HG03045 (cell line): ENCODE results near the gene PIBF1.
"Not testable (repeated sequence)": the region's sequence is repeated elsewhere in the genome, so short reads cannot be mapped to it uniquely, and the experiment has no call there.

ENCODE experiments used
- ATAC-seq: cut with Tn5 transposase; IDR thresholded peaks from one replicate; pipeline ENCODE4 v1.9.1; 2021; ENCODE audit warnings: mild to moderate bottlenecking, moderate library complexity; ENCODE audit not compliant: unreplicated experiment

Gene PIBF1

DNA sequence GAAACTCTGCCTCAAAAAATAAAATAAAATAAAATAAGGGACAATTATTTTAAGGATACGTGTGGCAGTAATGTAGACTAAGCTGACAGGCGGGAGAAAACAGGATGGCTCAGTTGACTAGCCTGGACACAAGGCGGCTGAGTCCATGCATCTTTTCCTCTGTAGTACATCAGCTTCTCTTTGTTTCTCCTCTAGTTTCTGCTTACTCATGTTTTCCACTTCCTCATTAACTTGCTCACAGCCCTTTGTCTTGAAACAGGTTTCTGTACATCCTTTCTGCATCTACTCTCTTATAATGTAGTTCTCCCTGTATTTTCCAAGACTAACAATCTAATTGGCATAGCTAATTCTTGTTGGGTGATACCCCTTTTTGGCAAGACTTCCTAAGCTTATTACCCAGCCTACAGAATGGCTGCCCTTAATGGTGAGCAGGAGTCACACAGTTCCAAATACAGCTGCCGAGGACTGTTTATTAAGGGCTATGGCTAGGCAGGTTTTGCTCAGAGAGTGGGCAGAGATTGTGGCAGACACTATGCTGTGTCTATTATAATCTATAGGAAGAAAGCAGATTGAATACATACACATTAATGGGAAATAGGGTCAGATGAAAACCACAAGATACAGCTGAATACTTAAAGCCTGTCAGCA lies 218.2 kb downstream of the PIBF1 start:
- peak; percentile 74 for ATAC-seq

DNA sequence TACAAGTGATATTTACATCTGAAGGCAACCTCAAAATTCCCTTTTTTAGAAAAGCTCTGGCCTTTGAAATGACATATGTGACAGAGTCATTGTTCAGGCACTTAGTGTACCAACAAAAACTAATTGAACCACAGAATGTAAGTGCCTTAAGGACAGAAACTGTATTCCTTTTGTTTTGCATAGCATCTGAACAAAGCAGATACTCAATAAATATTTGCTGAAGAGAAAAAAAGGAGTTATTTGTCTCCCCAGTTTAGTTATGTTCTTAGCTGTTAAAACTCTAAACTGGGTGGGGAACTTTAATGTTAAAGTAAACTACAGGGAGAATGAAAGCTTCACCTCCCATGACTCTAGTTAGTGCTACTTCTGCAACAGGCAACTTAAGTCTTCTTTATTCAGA lies 220.0 kb downstream of the PIBF1 start:
- ATAC-seq = no peak

DNA sequence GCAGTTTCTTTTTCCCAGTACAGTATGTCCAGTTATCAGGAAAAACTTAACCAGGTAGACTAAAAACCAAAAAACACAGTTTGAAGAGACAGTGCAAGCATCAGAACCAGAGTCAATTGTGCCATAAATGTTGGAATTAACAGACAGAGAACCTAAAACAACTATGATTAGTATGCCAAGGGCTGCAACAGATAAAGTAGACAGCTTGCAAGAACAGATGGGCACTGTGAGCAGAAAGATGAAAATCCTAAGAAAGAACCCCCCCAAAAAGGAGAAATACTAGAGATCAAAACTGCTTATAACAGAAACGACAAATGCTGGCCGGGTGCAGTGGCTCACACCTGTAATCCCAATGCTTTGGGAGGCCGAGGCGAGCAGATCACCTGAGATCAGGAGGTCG lies 229.8 kb downstream of the PIBF1 start:
- no peak for ATAC-seq

DNA sequence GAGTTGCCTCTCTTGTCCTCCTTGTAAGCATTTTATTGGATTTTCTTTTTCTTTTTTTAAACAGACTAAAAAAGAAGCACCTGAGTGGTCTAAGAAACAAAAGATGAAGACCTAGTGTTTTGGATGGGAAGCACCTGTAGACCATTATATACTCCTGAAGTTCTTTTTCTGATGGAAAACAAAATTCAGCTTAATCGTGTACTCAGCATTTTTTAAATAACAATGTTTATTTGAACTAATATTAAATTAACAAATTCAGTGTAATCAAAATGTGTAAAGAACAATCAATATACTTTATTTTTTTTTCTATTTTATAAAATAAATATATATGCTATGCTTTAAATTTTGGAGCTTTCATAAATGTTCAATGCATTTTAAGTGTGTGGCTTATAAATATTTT lies 233.9 kb downstream of the PIBF1 start:
- ATAC-seq = no peak

- no peak for ATAC-seq
These were observed 236.4 kb downstream of the PIBF1 start for GRCh38 chr13:73018336-73018735.

GRCh38 chr13:73025217-73026012 lies 243.5 kb downstream of the PIBF1 start:
- ATAC-seq = no peak

GRCh38 chr13:73034901-73035300 lies 253.0 kb downstream of the PIBF1 start:
- no peak for ATAC-seq

GRCh38 chr13:73035660-73036059 lies 253.7 kb downstream of the PIBF1 start:
- no peak for ATAC-seq

DNA sequence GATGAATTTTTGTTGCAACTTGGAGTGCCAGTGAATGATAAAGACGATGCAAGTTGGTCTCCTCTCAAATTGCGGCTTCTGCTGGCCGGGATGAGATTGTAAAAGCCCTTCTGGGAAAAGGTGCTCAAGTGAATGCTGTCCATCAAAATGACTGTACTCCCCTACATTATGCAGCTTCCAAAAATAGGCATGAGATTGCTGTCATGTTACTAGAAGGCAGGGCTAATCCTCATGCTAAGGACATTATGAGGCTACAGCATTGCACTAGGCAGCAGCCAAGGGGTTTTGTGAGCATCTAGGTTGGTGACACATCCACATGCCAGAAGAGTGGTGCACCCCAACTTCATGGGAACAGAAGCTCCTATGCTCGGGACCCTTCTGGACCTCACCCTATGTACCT lies 254.6 kb downstream of the PIBF1 start:
- no peak for ATAC-seq

- no peak for ATAC-seq
These were observed 256.1 kb downstream of the PIBF1 start for GRCh38 chr13:73038064-73038463.

GRCh38 chr13:73039201-73040108 lies 257.5 kb downstream of the PIBF1 start:
- no peak for ATAC-seq

DNA sequence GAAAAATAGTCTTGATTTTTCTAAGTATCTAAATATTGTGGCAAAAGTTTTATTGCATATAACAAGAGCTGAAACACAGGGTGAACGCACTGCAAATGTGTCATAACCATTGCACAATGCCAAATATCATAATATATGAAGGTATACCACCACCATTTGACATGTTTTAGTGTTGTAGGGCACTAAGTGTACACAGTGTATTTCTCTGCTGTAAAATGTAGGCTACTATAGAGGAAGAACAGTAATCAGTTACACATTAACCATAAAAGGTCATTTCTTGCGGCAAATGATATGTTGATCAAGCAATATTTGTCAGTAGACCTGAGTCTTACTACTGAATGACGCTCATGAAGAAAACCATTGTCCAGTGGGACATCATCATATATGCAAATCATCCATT lies 258.6 kb downstream of the PIBF1 start:
- ATAC-seq = no peak

DNA sequence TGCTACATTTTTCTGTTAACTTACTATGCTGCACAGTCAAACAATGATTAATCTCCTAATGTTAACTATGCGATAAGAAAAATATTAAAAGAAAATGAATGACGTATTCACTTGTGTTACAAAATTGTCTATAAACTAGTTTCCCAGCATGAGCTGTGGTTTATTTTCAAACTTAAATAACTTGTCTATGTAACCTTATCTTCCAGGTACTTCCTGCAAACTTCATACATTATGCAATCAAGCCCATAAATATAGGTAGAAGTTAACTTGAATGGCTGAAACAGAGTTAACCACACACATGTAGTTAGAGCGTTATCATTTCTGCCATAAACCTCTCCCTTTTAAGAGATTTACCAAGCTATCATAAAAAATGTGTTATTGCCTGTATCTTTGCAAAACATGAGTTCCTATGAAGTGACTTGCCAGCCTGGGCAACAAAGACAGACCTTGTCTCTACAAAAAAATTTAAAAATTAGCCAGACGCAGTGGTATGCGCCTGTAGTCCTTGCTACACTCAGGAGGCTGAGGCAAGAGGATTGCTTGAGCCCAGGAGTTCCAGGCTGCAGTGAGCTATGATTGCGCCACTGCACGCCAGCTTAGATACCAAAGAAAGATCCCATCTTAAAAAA lies 259.1 kb downstream of the PIBF1 start:
- no peak for ATAC-seq

DNA sequence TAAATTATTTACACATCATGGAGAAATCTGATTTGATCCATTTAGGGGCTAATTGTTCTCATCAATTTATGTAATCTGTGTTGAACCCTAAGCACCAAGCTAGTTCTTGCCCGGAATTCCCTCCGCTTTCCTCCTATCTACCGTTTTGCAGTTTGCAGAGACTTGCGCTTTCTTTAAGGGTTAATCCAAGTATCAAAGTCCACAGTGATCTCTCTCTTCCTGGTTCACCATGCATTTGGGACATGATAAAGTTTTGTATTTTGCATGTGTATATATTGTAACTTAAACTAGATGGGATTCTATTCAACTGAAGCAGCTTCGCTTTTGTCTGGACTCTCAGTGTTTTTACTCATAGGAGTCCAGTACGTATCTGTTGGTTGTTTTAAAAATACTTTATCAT lies 263.1 kb downstream of the PIBF1 start:
- no peak for ATAC-seq

GRCh38 chr13:73048615-73049014 lies 266.7 kb downstream of the PIBF1 start:
- not testable (repeated sequence) for ATAC-seq

DNA sequence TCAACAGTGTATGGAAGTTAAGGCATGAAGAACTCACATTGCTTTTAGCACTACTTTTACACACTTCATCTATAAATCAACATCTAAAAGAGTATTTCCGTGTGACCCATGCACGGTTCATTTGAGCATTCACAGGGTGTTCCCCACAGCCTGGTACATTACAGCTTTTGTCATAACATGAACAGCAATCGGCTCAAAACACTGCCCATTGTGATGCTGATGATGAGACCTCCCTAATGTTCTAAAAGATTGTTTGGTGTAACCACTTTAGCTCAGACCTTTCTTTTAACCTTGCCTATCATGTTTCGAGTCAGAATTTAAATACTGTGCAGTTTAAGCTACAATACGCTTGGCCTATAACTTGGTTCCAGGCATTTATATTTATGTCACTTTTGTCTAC lies 272.8 kb downstream of the PIBF1 start:
- no peak for ATAC-seq

DNA sequence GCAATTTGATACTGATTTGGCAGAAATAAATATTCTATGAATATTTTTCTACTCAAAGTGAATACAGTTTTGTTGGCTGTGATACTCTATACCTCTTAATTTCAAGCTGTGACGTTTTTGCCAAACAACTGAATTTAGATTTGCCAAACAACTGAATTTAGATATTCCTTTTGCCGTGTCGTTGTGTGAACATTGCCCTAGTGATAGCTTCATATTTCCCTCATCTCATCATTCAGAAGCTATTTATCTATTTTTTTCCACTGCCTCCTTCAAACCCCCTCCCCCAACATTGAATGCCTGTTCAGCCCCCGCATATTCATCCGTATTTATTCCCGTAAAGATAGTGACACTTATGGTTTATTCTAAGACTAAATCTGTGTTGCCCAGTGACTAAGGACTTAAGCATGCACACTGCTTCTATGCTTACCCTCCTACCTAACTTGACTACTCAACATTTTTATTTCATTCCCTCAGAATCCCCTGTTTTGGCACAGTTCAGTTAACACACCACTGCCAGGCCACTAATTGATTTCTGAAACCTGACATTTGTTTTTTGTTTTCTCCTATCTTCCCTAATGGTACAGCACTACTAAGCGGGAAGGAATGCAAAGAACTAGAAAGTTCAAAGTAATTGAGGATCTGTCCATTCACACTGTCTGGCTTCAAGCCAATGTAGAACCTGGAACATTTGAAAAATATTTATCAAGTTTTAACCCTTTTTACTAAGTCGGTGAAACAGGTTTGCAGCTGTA lies 274.1 kb downstream of the PIBF1 start:
- ATAC-seq = no peak

- ATAC-seq = no peak
These were observed 274.6 kb downstream of the PIBF1 start for GRCh38 chr13:73056565-73056962.

DNA sequence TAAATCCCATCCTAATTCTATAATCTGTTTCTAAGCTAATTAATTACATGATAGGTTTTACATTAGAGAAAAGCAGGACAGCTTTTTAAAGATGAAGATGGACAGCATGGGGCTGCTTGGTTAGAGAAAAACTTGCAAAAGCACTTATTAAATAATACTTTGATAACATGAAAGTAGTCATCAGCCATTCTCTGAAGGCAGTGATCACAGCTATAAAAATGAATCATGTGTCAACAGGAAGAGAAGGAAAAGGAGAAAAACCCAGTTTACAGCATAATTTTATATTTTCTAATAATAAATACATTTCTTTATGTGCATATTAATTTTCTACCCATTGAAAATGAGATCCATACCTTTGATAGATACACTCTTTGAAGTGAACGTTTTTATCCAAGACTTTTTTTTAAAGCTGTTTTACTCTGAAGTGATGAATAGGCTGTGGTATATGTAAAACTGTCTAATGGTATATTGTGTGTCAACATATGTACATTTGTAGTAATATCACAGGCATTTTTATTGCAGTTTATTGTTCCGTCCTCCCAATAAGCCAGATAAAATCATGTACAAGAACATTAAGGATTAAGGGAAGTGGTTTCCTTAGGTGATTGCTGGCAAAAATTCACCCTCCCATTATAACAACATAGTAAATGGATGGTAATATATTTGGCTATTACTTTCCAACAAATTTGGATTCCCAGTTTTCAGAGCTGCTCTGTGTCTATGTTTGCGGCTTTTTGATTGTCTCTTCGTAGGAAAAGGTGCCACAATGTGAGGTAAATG lies 275.5 kb downstream of the PIBF1 start:
- no peak for ATAC-seq

- ATAC-seq = no peak
These were observed 276.1 kb downstream of the PIBF1 start for GRCh38 chr13:73058064-73058313.
